NCI-H82 (cell line): ENCODE results near the gene DISP2.
A peak's percentile ranks its signal among the peaks of the same experiment; 100 is the strongest.

Experiments
- DNase-seq: peaks from one replicate; lab custom pipeline; 2025; lab: John Stamatoyannopoulos, UW

Gene DISP2

DNA sequence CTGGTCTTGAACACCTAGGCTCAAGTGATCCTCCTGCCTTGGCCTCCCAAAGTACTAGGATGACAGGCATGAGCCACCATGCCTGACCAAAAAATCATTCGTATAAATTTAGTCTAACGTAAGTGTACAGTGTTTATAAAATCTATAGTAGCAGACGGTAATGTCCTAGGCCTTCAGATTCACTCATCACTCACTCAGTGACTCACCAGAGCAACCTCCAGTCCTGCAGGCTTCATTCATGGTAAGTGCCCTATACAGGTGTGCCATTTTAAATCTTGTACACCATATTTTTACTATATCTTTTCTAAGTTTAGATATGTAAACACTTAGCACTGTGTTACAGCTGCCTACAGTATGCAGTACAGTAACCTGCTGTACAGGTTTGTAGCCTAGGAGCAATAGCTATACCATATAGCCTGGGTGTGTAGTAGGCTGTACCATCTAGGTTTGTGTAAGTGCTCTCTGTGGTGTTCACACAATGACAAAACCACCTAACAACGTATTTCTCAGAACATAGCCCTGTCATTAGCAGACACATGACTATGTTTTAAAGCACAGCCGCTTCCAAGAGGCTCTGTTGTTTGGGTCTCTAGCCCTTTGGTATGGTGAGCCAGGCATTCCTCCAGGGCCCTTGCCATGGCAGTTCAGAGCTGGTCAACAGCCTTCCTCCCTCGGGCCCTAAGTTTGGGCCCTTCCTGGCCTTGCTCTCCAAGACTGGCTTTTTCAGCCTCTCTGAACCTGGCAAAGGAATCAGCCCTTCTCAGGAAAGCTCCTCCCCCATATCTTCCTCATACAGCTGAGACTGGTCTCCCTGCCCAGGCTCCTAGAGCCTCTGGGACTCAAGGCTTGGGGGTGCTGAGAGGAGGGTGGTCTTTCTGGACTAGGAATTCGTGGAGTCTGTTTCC lies 15.4 kb upstream of the DISP2 start:
- DNase-seq, result no peak

DNA sequence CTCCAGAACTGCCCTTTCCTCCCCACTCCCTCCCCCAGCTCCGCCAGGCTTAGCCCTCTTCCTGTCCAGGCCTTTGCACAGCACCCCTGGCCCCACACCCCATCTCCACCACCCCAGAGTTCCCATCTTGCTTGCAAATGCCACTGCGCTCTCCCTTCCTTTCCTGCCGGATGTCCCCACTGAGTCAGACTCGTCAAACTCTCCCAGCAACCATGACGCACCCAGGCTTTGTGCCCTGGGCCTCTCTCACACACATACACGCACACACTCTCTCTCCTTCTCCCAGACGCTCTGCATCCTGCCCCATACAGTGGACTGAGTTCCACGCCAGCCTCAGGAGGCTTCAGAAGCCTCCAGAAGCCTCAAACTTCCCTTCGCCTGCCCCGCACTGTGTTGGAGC lies 14.5 kb upstream of the DISP2 start:
- DNase-seq, result no peak

DNA sequence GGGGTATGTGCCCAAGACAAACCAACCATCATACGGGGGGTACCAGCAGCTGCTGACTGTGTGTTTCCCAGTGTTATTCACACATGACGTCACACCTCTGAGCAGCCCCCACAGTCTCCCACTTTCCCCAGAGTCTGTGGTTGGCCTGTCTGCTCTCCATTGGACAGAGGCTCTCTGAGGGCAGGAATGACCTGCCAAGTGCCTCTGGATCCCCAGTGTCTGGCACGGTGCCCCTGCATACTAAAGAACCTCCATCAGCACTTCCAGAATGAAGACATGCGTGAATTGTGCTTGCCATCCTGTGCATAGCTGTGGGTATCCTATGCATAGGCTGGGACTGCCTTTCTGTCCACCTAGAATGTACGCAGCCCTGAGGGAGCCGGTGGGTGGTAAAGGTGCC lies 13.8 kb upstream of the DISP2 start:
- no peak for DNase-seq

DNA sequence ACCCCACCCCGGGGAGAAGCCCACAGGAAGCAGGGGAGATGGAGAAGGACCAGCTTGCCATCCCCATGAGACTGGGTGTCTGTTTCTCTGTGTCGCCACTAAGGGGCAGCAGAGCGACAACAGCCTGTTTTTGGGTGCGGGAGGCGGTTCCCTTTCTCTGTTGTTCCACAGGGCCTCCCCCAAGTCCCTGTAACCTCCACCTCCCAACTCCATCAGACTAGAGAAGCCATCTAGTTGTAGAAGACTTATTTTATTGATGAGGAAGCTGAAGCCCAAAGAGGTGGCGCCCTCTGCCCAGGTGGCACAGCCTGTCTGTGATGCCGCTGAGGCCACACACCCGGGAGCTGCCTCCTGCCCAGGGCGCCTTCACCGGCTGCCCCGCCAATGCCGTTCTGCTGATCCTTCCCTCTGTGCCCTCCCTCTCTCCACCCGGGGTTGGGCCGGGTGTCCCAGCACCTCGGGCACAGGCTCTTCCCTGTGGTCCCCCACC lies 13.3 kb upstream of the DISP2 start:
- peak; percentile 80 for DNase-seq

GRCh38 chr15:40345225-40345866 lies 12.7 kb upstream of the DISP2 start:
- no peak for DNase-seq

DNA sequence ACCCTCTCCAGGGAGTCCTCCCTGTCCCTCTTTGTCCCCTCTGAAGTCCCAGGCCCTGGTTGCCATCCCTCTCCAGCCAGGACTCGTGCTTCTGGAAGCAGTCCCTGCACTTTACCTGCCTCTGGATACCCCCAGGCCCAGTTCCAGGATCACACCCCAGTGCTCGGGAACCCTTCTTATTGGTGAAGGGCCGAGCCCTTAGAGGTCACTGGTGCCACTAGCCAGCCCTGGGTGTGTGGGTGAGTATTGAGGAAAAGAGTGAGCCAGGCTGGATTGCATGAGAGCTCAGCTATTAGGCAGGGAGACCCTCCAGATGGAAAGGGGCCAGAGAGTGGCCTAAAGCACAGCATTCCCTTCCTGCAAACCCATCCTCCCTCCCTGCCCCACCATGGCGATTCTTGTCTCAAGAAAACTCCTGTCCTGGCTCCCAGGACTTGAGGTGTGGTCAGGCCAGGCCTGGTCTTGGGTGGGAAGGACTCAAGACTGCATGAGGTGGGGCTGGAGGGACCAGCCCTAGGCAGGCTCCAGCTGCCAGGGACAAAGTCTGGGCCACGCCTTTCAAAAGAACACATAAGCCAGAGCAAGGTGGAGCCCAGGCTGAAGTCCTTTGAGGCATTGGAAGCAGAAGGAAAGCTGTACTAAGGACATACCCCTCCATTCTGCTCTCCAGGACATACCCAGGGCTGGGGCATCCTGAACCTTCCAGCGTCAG lies 12.0 kb upstream of the DISP2 start:
- DNase-seq, result no peak

GRCh38 chr15:40346579-40347558 lies 11.2 kb upstream of the DISP2 start:
- no peak for DNase-seq

DNA sequence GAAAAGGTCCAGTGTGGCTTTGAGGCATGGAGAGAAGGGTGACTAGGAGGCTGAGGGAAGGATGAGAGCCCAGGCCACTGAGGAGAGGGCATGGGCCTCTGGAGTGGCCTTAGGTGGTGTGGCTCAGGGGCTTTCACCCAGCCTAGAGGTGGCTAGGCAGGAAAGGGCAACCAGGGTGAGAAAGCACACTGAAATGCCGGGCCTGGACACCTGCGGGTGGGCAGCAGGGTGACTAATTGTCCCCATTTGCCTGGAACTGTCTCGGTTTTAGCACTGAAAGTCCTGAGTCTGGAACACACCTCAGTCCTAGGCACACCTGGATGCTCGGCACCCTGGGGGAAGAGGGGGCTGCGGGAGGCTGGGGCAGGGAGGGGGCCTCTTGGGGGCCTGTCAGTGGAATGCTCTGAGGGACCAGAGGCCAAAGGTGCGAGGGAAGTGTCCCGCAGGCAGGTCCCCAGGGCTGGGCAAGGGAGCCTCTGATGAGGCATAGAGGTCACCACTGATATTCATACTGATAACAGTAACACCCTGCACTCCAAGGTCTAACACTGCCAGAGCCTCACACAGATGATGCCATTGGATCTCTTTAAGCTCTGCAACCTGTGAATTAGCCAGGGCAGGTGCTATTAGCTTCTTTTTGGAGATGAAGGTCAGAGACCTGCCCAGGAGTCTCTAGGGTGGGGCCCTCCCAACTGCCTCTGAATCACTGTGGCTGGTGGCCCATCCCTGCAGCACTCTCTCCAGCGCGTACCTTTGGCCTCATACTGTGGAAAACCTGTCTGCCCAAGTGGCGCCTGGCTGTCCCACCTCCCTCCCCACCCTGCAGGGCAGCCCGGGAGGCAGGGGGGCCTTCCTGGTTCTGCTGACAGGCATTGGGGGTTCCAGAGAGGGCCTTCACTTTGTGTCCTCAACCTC lies 10.2 kb upstream of the DISP2 start:
- no peak for DNase-seq

DNA sequence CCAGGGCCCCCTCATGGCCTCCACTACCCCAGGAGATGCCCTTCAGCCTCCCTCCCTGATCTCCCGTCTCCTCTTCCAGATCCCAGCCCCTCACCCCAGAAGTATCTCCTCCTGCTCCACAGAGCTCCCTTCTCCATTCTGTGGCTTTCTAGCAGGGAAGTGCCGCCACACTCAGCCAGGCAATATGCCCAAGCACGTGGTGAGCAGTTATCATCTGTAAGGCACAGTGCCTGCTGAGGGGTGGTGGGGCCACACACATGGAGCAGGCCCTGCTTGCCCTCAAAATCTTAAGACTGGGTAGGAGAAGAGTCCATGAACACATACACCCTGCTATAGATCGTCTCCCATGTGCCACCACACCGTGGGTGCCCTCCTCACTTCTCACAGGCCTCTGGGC lies 9.5 kb upstream of the DISP2 start:
- DNase-seq, result no peak

DNA sequence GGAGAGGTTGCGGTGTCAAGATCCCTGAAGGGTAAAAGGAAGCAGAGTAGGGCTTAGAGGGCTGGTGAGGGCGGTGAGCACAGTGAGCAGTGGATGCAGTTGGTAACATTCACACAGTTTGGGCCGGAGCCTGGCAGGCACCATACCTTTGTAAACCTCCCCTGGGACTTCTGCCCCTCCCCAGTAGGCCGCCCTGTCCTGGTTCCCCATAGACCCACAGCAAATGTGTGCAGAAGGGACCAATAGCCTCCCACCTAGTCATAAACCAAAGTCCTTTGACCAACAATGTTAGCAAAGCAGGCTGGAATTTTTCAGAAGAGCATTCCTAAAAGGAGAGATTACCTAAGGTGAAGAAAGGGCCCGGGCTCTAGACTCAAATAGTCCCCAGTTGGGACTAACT lies 8.9 kb upstream of the DISP2 start:
- no peak for DNase-seq

- DNase-seq, result no peak
Observed at GRCh38 chr15:40352281-40352901, 5.6 kb upstream of the DISP2 start.

DNA sequence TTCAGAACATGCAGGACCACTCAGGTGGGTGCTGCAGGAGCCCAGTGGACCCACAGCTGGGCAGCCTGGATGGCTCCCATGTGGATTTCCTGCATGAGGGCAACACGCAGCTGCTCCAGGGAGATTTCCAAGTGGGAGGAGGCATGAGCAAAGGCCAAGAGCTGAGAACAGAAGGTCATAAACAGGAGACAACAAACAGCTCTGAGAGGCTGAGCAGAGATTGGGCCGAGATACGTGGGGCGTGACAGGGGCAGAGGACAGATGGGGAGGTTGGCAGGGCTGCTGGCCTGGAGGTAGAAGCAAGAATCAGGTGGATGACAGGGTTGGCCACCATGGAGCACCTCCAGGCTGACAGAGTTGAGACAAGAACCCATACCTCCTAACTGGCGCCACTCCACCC lies 4.3 kb upstream of the DISP2 start:
- peak; percentile 38 for DNase-seq

DNA sequence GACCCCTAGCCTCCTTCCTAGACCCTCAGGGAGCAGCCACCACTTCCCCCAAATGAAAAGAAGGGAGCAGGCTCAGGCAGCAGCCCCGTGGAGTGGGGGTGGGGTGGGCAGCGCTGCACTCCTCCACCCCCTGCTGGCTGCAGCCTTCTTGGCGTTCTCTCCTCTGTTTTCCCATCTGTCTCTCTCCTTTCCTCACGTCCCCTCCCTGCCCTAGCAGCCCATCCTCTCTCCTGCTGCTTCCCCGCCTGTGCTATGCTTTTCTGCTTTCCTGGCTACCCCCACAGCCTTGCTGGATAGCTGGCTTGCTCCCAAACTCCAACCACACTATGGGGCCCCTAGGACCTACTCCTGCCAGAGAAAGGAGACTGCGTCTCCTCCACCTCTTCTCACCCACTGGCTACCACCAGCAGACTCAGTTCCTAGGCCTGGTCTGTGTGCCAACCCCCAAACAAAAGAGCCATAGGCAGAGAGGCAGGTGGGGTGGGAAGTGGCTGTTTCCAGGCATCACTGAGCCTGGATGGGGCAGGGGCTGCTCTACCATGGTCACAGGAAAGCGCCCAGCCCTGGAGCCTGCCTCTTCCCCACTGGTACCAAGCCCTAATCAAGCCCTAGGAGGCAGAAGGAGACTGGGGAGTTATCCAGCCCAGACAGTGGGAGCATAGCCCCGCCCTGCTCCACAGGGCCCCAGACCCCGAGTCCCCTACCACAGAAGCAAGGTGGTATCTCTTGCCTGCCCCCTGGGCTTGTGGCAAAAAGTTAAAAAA lies 3.4 kb upstream of the DISP2 start:
- DNase-seq, result peak; percentile 94

GRCh38 chr15:40355976-40356585 lies 1.9 kb upstream of the DISP2 start:
- DNase-seq, result no peak

DNA sequence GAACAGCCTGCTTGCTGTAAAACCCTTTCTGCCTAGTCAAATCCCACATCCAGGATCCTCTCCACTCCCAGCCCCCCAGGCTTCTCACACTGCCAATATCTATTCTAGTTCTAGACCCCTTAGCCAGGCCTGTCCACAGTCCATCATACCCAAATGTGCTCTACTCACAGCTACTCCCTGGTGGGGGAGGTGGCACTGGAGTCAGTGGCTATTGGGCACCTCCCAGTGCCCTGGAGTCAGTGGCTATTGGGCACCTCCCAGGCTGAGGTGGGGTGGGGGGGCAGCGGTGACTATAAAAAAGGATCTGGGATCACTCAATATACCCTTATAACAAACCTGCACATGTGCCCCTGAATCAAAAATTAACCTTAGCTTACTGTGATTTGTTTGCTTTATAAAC lies 773 bp upstream of the DISP2 start:
- no peak for DNase-seq

DNA sequence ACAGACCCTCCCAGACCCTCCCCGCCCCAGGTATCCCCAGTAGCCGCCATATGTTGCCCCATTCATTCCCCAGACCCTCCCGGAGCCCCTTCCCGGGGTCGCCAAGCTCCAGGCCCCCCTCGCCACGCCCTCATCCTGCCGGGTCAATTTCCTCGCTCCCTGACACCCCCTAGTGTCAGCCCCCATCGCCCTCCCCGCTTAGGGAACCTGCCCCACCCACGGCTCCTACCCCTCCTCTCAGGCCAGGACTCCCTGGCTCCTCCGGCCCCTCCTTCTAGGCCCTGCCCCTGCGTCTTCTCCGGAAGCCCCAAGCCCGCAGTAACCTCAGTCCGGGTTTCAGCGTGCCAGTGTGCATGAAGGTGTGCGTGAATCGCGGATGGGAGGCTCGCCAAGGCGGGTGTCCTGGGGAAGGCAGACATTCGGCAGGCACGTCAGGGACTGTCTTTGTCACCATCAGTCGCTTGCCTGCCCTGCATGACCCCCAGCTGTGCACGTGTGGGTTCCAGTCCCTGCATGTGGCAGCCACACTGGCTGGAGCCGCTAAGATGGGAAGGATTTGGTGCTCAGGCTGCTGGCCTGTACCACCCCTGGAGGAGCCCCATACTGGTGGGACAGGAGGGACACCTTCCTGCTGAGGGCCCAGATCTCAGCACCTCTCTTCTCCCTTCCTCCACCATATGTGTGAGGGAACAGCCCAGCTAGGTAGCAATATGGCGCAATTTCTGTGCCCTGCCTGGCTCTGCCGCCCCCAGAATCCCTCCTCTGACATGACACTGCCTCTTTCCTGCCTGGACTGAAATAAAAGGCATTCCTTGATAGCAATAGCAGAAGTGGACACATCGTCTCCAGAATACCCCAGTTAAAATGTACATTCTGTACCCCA lies 693 bp downstream of the DISP2 start:
- DNase-seq, result peak; percentile 90

GRCh38 chr15:40360015-40360414 lies 2.0 kb downstream of the DISP2 start:
- no peak for DNase-seq

DNA sequence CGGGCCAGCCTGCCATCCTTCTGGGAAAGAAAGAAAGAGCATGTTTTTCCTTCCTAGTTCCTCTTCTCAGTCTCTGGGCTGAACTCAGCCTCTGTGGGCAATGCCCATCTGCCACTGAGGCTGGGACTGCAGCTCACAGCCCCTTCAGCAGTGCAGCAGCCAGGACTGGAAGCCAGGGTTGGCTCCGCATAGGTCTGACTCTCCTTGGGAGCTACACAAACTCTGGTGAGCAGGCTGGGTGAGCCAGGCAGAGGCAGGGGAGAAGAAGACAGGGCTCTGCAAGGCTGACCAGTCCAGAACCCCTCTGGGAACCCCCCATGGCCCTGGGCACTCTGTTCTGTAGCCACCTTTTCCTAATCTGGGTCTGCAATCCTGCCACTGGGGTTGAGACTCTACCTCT lies 3.6 kb downstream of the DISP2 start:
- DNase-seq, result no peak
